ENCODE data around the gene STPG1.
"Not testable (repeated sequence)": the region's sequence is repeated elsewhere in the genome, so short reads cannot be mapped to it uniquely, and the experiment has no call there.

STPG1 gene

GRCh38 chr1:24413350-24414163 lies at the start of gene STPG1:
Gene STPG1, minus strand, starts transcription at chr1:24413782. Its CDS starts 12,394 bp downstream, at chr1:24401388.
- DNase-seq (ENCODE audit: low read depth in 2 of 2): peak; percentile 63 to 73

DNA sequence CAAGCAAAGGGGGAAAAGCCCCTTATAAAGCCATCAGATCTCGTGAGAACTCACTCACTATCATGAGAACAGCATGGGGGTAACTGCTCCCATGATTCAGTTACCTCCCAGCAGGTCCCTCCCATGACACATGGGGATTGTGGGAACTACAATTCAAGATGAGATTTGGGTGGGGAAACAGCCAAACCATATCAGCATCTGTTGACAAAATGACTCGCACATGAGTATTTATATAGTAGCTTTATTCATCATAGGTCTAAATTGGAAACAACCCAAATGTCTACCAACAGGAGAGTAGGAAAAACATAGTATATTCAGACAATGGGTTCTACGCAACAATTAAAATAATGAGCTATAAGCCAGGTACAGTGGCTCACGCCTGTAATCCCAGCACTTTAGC lies 48.5 kb upstream of the STPG1 start:
- not testable (repeated sequence) for DNase-seq (ENCODE audit: low read depth in 2 of 2)

DNA sequence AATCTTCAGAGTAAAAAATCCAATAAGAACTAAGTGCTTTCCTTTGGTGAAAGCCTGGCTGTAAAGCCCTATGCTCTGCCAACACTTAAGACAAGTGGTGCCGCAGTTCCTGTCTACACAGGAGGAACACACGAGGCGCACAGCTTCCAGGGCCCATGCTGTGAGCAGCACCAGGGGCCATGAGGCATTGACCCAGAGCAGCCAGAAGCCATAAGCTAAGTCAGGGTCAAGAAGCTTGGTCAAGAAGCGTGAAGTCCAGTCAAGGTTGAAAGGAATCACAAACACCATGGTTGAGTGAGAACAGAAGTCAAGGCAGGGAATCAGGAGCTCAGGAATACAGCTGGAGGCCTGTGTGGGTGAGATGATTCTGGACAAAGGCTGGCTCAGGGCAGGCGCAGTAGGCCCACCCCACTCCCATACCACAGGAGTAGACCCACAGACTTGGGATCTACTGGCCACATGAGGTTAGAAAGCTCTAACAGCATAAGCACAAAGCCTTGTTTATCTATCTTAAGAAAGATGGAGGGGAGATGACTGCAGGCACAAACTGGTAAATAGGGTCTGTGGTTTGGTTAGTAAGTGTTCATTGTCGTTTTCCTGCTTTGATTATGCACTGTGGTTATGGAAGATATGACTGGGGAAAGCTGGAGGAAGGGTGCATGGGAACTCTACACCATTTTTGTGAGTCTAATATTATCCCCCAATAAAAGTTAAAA lies 46.1 kb upstream of the STPG1 start:
- no peak for DNase-seq (ENCODE audit: low read depth in 2 of 2)

DNA sequence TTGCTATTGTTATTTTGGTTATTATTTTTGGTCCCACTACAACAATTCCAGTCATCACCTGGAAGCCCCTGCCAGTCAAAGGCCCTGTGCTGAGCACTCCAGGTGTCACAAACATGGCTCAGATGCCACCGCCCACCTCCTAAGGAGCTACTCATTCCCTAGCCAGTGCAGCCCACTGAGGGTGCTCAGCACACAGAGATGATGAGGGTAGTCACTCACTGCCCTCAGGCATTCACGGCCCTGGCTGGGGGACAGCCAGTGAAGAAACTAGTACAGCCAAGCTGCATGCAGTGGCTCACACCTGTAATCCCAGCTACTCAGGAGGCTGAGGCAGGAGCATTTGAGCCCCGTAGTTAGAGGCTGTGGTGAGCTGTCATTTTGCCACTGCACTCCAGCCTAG lies 44.3 kb upstream of the STPG1 start:
- DNase-seq (ENCODE audit: low read depth in 2 of 2): no peak

- DNase-seq (ENCODE audit: low read depth in 2 of 2): no peak
These were observed 41.7 kb upstream of the STPG1 start for GRCh38 chr1:24455272-24455671.

GRCh38 chr1:24454673-24455072 lies 41.1 kb upstream of the STPG1 start:
- DNase-seq (ENCODE audit: low read depth in 2 of 2): no peak

DNA sequence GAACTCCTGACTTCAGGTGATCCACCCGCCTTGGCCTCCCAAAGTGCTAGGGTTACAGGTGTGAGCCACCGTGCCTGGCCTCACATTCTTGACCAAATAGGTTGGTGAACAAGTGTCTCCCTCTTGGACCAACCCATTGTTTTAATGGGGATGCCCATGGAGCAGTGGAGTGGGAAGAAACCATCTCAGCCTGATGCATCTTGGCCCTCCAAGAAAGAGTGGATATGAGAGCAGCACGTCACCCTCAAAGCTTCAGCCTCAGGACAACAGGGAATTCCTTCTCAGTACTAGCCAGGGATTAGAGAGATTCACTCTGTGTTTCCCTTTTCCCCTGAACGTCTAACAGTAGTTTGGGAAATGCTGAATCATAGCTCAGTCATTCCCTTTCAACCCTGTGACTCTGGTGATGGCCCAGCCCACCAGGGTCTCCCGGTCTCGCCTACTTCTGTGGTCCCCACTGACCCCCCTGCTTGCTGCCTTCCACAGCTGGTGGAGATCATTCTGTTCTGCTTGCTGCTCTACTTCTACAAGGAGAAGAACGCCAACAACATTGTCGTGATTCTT lies 39.4 kb upstream of the STPG1 start:
- DNase-seq (ENCODE audit: low read depth in 2 of 2): no peak

- no peak for DNase-seq (ENCODE audit: low read depth in 2 of 2)
These were observed 38.2 kb upstream of the STPG1 start for GRCh38 chr1:24451746-24452145.

DNA sequence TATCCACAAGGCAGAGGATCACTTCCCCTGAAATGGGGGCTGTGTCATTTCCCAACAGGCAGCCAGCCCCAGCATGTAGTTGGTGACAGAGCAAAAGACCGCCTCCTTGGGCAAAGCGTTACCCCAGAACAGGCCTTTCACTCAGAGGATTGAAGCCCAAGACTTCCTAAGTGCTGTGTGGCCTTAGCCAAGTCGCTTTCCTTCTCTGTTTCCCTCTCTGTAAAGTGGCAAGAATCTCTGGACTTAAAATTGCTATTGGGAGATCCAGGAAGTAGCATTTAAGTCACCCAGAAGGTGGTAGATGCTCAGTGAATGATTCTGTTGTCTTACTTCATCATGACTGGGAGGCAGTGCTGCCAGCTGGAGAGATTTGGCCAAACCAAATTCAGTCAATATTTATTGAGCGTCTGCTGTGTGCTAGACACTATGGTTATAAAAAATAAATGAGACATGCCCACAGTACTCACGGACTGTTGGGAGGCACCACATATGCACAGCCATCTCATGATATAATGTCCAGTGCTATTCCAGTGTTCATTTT lies 37.3 kb upstream of the STPG1 start:
- no peak for DNase-seq (ENCODE audit: low read depth in 2 of 2)

DNA sequence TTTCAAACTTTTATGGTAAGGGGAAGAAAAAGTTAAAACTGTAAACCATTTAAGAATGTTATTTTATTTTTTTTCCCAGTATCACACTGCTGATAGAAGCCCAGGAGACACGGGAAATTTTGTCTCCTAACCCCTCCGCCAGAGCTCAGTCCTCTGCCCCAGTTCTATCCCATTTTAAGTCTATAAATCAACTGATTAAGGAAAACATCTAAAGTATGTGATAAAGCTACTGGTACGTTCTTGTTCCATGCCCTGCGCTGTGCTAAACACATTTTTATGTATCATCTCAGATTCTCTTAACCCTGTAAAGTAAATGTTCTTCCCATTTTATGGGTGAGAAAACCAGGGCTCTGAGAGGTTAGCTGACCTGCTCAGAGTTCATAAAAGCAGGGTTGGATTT lies 36.7 kb upstream of the STPG1 start:
- DNase-seq (ENCODE audit: low read depth in 2 of 2): no peak

DNA sequence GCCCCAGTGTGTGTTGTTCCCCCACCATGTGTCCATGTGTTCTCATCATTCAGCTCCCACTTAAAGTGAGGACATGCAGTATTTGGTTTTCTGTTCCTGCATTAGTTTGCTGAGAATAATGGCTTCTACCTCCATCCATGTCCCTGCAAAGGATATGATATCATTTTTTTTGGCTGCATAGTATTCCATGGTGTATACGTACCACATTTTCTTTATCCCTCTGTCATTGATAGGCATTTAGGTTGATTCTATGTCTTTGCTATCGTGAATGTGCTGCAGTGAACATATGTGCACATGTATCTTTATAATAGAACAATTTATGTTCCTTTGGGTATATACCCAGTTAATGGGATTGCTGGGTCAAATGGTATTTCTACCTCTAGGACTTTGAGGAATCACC lies 32.9 kb upstream of the STPG1 start:
- DNase-seq (ENCODE audit: low read depth in 2 of 2): not testable (repeated sequence)

GRCh38 chr1:24443241-24443656 lies 29.7 kb upstream of the STPG1 start:
- DNase-seq (ENCODE audit: low read depth in 2 of 2): no peak

DNA sequence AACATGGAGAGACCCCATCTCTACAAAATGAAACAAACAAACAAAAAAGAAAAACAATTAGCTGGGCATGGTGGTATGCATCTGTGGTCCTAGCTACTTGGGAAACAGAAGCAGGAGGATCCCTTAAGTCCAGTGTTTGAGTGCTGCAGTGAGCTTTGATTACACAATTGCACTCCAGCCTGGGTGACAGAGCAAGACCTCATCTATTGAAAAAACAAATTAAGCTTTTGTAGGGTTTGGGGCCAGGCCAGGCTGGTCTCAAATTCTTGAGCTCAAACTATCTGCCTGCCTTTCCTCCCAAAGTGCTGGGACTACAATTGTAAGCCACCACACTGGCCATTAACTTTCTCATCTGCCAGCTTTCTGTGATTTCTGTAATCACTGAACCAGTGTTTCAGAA lies 29.2 kb upstream of the STPG1 start:
- no peak for DNase-seq (ENCODE audit: low read depth in 2 of 2)

GRCh38 chr1:24441996-24442668 lies 28.6 kb upstream of the STPG1 start:
- no peak for DNase-seq (ENCODE audit: low read depth in 2 of 2)

DNA sequence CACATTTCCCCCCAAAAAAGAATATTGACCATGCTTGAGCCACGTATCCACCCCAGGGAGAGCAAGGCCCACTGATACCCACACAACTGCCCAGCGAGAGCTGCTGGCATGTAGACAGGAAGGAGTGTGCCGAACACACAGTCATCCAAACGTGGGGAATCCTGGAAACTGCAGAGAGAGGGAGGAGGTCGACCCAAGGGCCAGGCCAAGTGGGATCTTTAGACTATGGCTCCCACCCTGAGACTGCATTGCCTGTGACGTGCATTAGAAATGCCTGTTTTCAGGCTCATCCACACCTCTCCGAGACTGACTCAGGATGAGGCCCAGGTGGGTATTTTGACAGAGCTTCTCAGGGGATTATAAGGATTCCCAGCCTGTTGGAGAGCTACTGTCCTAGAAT lies 27.9 kb upstream of the STPG1 start:
- DNase-seq (ENCODE audit: low read depth in 2 of 2): no peak

DNA sequence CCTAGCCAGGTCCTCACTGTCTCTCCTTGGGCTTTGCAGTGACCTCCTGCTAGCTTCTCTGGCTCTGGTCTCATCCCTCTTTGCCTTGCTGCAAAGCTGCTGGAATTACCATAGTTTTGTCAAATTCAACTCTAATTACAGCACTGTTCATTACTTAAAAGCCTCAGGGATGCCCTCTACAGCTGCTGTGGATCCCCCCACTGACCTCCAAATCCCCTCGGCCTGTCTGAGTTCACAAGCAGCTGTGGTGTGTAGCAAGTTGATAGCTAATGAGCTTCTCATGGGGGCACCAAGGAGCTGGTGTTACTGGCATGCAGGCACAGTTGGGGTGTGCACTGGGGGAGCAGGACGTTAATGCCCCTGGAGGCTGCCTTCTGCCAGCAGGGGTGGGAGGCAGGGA lies 26.9 kb upstream of the STPG1 start:
- DNase-seq (ENCODE audit: low read depth in 2 of 2): no peak

DNA sequence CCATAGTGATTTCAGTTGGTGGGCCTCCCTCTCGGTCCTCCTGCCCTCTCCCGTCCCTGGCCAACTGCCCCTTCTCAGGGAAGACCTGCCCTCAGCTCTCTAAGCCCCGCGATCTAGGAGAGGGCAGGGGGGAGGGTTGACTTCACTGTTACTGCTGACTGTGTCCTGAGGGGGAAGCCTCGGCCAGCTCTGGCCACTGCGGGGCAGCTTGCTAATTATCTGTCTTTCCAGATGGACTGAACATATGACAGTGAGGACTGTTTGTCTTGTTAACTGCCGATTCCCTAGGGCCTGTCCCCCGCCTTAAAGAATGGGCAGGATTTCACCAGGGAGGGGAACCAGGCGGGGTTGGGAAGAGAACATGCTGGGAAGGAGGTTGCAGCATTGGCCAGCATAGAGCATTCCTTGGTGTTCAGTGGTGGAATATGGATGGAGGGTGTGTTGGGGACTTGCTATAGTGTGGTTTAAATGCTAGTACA lies 24.9 kb upstream of the STPG1 start:
- DNase-seq (ENCODE audit: low read depth in 2 of 2): no peak

- no peak for DNase-seq (ENCODE audit: low read depth in 2 of 2)
These were observed 24.2 kb upstream of the STPG1 start for GRCh38 chr1:24437631-24438396.

DNA sequence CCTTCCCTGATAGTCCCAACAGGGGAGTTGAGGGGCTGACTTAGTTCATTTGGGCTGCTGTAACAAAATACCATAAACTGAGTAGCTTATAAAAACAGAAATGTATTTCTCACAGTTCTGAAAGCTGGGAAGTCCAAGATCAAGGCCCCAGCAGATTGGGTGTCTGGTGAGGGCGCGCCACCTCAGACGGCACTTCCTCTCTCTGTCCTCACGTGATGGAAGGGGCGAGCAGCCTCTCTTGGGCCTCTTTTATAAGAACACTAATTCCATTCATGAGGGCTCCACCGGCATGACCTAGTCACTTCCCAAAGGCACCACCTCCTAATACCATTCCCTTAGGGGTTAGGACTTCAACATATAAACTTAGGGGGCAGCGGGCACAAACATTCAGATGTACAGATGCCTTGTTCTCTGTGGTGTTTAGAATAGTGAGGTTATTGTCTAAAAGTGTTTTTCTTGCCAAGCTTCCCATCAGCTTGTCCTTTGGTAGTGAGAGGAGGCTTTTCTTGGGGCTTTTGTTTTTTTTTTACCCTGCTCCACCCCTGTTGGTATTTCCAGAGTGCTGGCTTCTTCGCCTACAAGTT lies 22.3 kb upstream of the STPG1 start:
- DNase-seq (ENCODE audit: low read depth in 2 of 2): no peak

DNA sequence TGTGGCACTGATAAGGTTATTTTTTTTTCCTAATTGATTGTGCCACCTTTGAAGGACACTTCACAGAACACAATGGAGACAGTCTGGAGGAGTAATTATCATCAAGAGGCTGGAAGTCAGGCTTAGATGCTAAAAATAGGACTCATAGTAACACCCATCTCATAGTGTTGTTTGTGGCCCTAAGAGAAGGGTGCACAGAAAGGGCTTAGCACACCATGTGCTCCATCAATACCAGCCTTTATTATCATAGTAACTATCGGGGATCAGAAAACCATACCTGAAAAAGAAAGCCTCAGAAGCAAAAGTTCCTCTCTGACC lies 13.9 kb upstream of the STPG1 start:
- no peak for DNase-seq (ENCODE audit: low read depth in 2 of 2)

All from stimulated activated CD4-positive, alpha-beta T cell treated with anti-CD3 and anti-CD28 coated beads, Interleukin-12 subunit alpha, Interleukin-12 subunit beta, amount 100 ng/mL, for 24 hours (primary cell).